GM21825 (cell line): ENCODE data around the gene CT45A9.
"Not testable (repeated sequence)": the region's sequence is repeated elsewhere in the genome, so short reads cannot be mapped to it uniquely, and the experiment has no call there.

Experiments
- ATAC-seq: cut with Tn5 transposase; IDR thresholded peaks from one replicate; pipeline ENCODE4 v1.9.1; 2021; ENCODE audit warnings: mild to moderate bottlenecking, moderate library complexity; ENCODE audit not compliant: unreplicated experiment

CT45A9 gene

GRCh38 chrX:135871712-135872111 lies at the start of gene CT45A9:
CT45A9 (minus strand) TSS chrX:135871812; CDS start chrX:135868061, 3,751 bp downstream.
- ATAC-seq: not testable (repeated sequence)

DNA sequence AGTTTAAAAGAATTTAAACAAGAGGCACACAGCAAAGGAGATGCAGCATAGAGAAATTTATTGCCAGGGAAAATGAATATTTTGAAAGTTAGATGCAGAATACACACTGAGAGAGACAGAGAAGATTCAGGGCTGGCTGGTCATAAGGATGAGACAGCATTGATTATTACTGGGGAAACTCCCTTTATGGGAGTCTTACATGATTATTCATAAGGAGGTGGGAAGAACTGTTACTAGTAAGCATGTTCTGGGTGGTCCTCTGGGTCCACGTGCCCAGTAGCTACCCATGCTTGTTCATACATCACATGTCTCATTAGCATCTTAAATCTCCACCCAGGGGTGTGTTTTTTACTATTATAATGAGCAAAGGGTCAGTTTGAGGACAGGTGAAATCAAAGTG lies 48.9 kb upstream of the CT45A9 start:
- ATAC-seq: not testable (repeated sequence)

- no peak for ATAC-seq
These were observed 42.8 kb upstream of the CT45A9 start for GRCh38 chrX:135914404-135914803.

- no peak for ATAC-seq
These were observed 38.6 kb upstream of the CT45A9 start for GRCh38 chrX:135910251-135910650.

- ATAC-seq: no peak
These were observed 21.7 kb upstream of the CT45A9 start, which contains the start of the genes CT45A10 and SAGE1 for GRCh38 chrX:135893294-135893817. CT45A10 (minus strand) TSS chrX:135893444; CDS start chrX:135885344, 8,100 bp downstream. SAGE1 (plus strand) TSS chrX:135893716; CDS start chrX:135896243, 2,527 bp downstream.

GRCh38 chrX:135892781-135893180 lies 21.2 kb upstream of the CT45A9 start:
- no peak for ATAC-seq

- ATAC-seq: no peak
These were observed 18.5 kb upstream of the CT45A9 start for GRCh38 chrX:135890087-135890585.

- not testable (repeated sequence) for ATAC-seq
These were observed 17.4 kb upstream of the CT45A9 start for GRCh38 chrX:135888976-135889375.

- ATAC-seq: not testable (repeated sequence)
These were observed 16.6 kb upstream of the CT45A9 start for GRCh38 chrX:135888230-135888629.

GRCh38 chrX:135882741-135883140 lies 11.1 kb upstream of the CT45A9 start:
- not testable (repeated sequence) for ATAC-seq

- ATAC-seq: not testable (repeated sequence)
These were observed 17.2 kb downstream of the CT45A9 start, which contains the start of gene CT45A8 for GRCh38 chrX:135854438-135854837. CT45A8 (minus strand) TSS chrX:135854538; CDS start chrX:135850783, 3,755 bp downstream.

GRCh38 chrX:135837180-135837579 lies 34.4 kb downstream of the CT45A9 start, which contains the start of gene CT45A7:
CT45A7 (minus strand) TSS chrX:135837280; CDS start chrX:135833533, 3,747 bp downstream.
- ATAC-seq: not testable (repeated sequence)

GRCh38 chrX:135819912-135820311 lies 51.7 kb downstream of the CT45A9 start, which contains the start of gene CT45A2:
CT45A2 (minus strand) TSS chrX:135820012; CDS start chrX:135816265, 3,747 bp downstream.
- not testable (repeated sequence) for ATAC-seq
